Suprapubic skin (tissue), 3 donors: ENCODE results near the gene TTLL7.

Experiments used
- CTCF ChIP-seq, 2 donors: fragments of 200-600 bp in 1 of 2; fragments of 450-650 bp in 1 of 2; sonication (generic) in 1 of 2; IDR thresholded peaks; one replicate each; pipeline ENCODE4 v1.5.1; 2016 to 2019; ENCODE audit warnings: antibody characterized with exemption in 2 of 2, mild to moderate bottlenecking in 1 of 2, moderate library complexity in 1 of 2
- EP300 ChIP-seq: sonication (generic); formaldehyde crosslinking; IDR thresholded peaks from one replicate; pipeline ENCODE4 v1.6.1; 2017; ENCODE audit warnings: antibody characterized with exemption
- POLR2A ChIP-seq, 2 donors: fragments of 450-650 bp; IDR thresholded peaks; one replicate each; pipeline ENCODE4 v1.6.1; 2017; ENCODE audit warnings: antibody characterized with exemption in 2 of 2, mild to moderate bottlenecking in 2 of 2, moderate library complexity in 2 of 2

DNA sequence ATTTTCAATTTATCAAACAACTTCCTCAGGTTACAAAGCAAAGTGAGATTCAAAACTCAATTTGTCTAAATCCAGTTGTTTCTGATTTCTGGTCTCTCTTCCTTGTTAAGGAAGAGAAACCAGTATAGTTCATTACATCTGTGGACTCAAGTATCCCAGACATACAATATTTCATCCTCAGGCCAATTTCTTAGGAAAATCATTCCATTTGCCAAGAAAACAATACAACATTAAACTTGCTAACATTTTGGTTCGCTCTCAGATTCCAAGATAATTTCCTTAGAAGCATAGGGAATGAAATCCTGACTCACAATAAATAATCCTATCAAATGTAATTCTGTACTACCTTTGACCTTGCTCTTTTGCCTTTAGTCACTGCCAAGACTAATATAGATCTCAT lies 11.2 kb upstream of the TTLL7 start:
- TF ChIP-seq POLR2A (IDR thresholded peaks at IDR 0.05) (no peak), CTCF (IDR thresholded peaks at IDR 0.05) (no peak), EP300 (no peak)
